Astrocyte (in vitro differentiated cells and primary cell): ENCODE results near the gene LRRC47. TPM values are rescaled to one million over a fixed set of nuclear protein-coding genes. Genes with fewer than 3 reads are reported as not detected.

ENCODE experiments used
- DNase-seq: peaks from one replicate; pipeline ENCODE4 v3.0.0-alpha.2; 2010; ENCODE audit warnings: low read depth
- FAIRE-seq: peaks from 2 replicates; lab custom pipeline; 2011; peaks lifted over from hg19 to GRCh38; lab: Jason Lieb, UNC
- H2AFZ ChIP-seq: 2 replicates; pipeline ENCODE4 v1.6.0; 2012; ENCODE audit warnings: low read depth, low read length, inconsistent platforms
- H3K27ac ChIP-seq: 2 replicates; pipeline ENCODE4 v1.5.1; 2011; ENCODE audit warnings: low read depth, low read length, inconsistent platforms
- H3K27me3 ChIP-seq: 2 replicates; pipeline ENCODE4 v1.6.0; 2011; ENCODE audit warnings: low read length, inconsistent platforms; ENCODE audit not compliant: insufficient read depth
- H3K36me3 ChIP-seq: 2 replicates; pipeline ENCODE4 v1.5.1; 2011; ENCODE audit warnings: low read length, inconsistent platforms; ENCODE audit not compliant: insufficient read depth
- H3K4me1 ChIP-seq: 2 replicates; pipeline ENCODE4 v1.5.1; 2011; ENCODE audit warnings: low read length, inconsistent platforms; ENCODE audit not compliant: insufficient read depth
- H3K4me2 ChIP-seq: 2 replicates; pipeline ENCODE4 v1.6.0; 2012; ENCODE audit warnings: low read length, inconsistent platforms
- H3K4me3 ChIP-seq: 2 replicates; pipeline ENCODE4 v1.5.1; 2011; ENCODE audit warnings: low read depth, mild to moderate bottlenecking, low read length, inconsistent platforms; ENCODE audit not compliant: insufficient read depth
- H3K79me2 ChIP-seq: 2 replicates; pipeline ENCODE4 v1.6.0; 2012; ENCODE audit warnings: mild to moderate bottlenecking, low read length, inconsistent platforms; ENCODE audit not compliant: insufficient read depth
- H3K9ac ChIP-seq: 2 replicates; pipeline ENCODE4 v1.6.0; 2012; ENCODE audit warnings: mild to moderate bottlenecking, low read length, inconsistent platforms
- H3K9me3 ChIP-seq: 2 replicates; pipeline ENCODE4 v1.5.1; 2012; ENCODE audit warnings: low read depth, mild to moderate bottlenecking, low read length, inconsistent platforms; ENCODE audit not compliant: insufficient read depth
- H4K20me1 ChIP-seq: 2 replicates; pipeline ENCODE4 v1.6.0; 2012; ENCODE audit warnings: low read length, inconsistent platforms; ENCODE audit not compliant: insufficient read depth
- H3K27ac Mint-ChIP-seq: one replicate; pipeline ENCODE4 v1.8.0; 2021; ENCODE audit warnings: mild to moderate bottlenecking, mixed read lengths; ENCODE audit not compliant: unreplicated experiment
- H3K27me3 Mint-ChIP-seq: one replicate; pipeline ENCODE4 v1.8.0; 2021; ENCODE audit warnings: low read depth, mixed read lengths; ENCODE audit not compliant: unreplicated experiment
- H3K36me3 Mint-ChIP-seq: one replicate; pipeline ENCODE4 v1.8.0; 2021; ENCODE audit warnings: low read depth, mixed read lengths; ENCODE audit not compliant: unreplicated experiment
- H3K4me1 Mint-ChIP-seq: one replicate; pipeline ENCODE4 v1.8.0; 2021; ENCODE audit warnings: low read depth, mixed read lengths; ENCODE audit not compliant: unreplicated experiment
- H3K4me3 Mint-ChIP-seq: one replicate; pipeline ENCODE4 v1.8.0; 2021; ENCODE audit warnings: mild to moderate bottlenecking, moderate library complexity, mixed read lengths; ENCODE audit not compliant: unreplicated experiment
- H3K9me3 Mint-ChIP-seq: one replicate; pipeline ENCODE4 v1.8.0; 2021; ENCODE audit warnings: mild to moderate bottlenecking, mixed read lengths; ENCODE audit not compliant: unreplicated experiment
- EZH2 ChIP-seq: IDR thresholded peaks from 2 replicates; pipeline ENCODE4 v1.6.1; 2012; ENCODE audit warnings: mild to moderate bottlenecking, low read length, inconsistent platforms; ENCODE audit not compliant: insufficient read depth
- total RNA-seq: library from RNA; stranded (reverse); gene quantifications from 2 replicates; pipeline ENCODE4 v1.2.1, GENCODE V29; 2021
- TF ChIP-seq, protein P1 (sequence below): IDR thresholded peaks from 2 replicates; pipeline ENCODE4 v1.5.1; 2011; ENCODE audit warnings: low read depth, mild to moderate bottlenecking, inconsistent platforms, low read length, moderate library complexity; ENCODE audit not compliant: insufficient read depth

The LRRC47 gene
- total RNA-seq, 1 donor from 2014 or later, result 51.5 TPM

DNA sequence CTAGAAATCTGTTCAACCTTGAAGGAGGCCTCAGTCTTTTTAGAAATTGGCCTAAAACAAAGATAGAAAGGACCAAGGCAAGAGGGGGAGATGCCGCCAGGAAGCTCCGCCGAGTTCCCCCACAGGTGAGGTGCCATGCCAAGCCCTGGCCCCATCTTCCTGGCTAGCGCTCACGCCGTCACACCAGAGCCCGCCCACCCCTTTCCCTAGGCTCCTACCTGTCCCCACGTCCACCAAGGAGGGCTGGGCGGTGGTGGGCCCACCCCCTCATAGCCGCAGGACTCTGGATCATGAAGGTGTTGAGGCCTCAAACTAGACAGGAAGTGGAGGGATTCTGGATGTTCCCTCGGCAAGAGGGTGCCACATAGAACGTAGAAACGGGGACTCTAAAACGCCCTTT, 59.6 kb downstream of the LRRC47 start:
- H3K9me3 ChIP-seq, result no peaks in the 10 kb centered on the region
- H2AFZ ChIP-seq, result no peak overlapping the region
- H3K27ac ChIP-seq, result no peak overlapping the region
- Mint-ChIP-seq H3K36me3 (peaks cover 8% of the 10 kb centered on the region), H3K9me3 (no peaks in the 10 kb centered on the region), H3K4me3 (no peak overlapping the region), H3K4me1 (no peaks in the 10 kb centered on the region), H3K27me3 (peaks cover 2% of the 10 kb centered on the region), H3K27ac (no peak overlapping the region)
- no peaks in the 10 kb centered on the region for H3K79me2 ChIP-seq
- H3K27me3 ChIP-seq, result peaks cover 2% of the 10 kb centered on the region
- DNase-seq (no peak), FAIRE-seq (no peak)
- H3K36me3 ChIP-seq, result peaks cover 7% of the 10 kb centered on the region
- H4K20me1 ChIP-seq, result peaks cover 15% of the 10 kb centered on the region
- H3K4me1 ChIP-seq, result no peaks in the 10 kb centered on the region
- no peak overlapping the region for H3K4me3 ChIP-seq
- no peak overlapping the region for H3K9ac ChIP-seq
- TF ChIP-seq, protein P1, sequence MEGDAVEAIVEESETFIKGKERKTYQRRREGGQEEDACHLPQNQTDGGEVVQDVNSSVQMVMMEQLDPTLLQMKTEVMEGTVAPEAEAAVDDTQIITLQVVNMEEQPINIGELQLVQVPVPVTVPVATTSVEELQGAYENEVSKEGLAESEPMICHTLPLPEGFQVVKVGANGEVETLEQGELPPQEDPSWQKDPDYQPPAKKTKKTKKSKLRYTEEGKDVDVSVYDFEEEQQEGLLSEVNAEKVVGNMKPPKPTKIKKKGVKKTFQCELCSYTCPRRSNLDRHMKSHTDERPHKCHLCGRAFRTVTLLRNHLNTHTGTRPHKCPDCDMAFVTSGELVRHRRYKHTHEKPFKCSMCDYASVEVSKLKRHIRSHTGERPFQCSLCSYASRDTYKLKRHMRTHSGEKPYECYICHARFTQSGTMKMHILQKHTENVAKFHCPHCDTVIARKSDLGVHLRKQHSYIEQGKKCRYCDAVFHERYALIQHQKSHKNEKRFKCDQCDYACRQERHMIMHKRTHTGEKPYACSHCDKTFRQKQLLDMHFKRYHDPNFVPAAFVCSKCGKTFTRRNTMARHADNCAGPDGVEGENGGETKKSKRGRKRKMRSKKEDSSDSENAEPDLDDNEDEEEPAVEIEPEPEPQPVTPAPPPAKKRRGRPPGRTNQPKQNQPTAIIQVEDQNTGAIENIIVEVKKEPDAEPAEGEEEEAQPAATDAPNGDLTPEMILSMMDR, result no peak
- TF ChIP-seq EZH2, result no peak
- no peak overlapping the region for H3K4me2 ChIP-seq

DNA sequence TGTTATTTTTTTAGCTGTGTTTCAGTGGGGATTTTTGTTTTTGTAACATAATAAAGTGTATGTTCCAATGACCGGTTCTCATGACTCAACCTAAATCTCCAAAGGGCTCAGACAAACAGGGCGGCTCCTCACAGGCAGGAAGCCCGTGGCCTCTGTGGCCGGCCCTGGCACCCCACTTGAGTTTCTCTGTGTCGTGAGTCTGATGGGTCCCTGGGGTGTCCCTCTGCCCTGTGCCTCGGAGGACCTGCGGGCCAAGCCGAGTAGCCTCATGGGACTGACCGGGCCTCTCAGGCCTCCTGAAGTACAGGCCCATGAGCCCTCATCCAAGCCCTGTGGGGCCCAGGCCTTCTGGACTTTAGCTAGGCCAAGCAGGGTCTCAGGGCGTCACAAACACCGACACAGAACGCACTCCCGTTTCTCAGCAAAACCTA, 60.2 kb downstream of the LRRC47 start:
- H3K36me3 ChIP-seq, result peaks cover 7% of the 10 kb centered on the region
- H3K27ac ChIP-seq, result no peak overlapping the region
- Mint-ChIP-seq H3K36me3 (peaks cover 4% of the 10 kb centered on the region), H3K4me1 (no peaks in the 10 kb centered on the region), H3K9me3 (no peaks in the 10 kb centered on the region), H3K27ac (no peak overlapping the region), H3K4me3 (no peak overlapping the region), H3K27me3 (peaks cover 2% of the 10 kb centered on the region)
- no peaks in the 10 kb centered on the region for H3K4me1 ChIP-seq
- no peak overlapping the region for H3K4me2 ChIP-seq
- no peaks in the 10 kb centered on the region for H3K9me3 ChIP-seq
- no peak overlapping the region for H3K4me3 ChIP-seq
- FAIRE-seq, result no peak
- no peak overlapping the region for H3K9ac ChIP-seq
- peaks cover 15% of the 10 kb centered on the region for H4K20me1 ChIP-seq
- no peak overlapping the region for H2AFZ ChIP-seq
- TF ChIP-seq, protein P1, result no peak
- TF ChIP-seq EZH2, result no peak
- H3K27me3 ChIP-seq, result peaks cover 6% of the 10 kb centered on the region
- H3K79me2 ChIP-seq, result no peaks in the 10 kb centered on the region
- DNase-seq, result no peak

DNA sequence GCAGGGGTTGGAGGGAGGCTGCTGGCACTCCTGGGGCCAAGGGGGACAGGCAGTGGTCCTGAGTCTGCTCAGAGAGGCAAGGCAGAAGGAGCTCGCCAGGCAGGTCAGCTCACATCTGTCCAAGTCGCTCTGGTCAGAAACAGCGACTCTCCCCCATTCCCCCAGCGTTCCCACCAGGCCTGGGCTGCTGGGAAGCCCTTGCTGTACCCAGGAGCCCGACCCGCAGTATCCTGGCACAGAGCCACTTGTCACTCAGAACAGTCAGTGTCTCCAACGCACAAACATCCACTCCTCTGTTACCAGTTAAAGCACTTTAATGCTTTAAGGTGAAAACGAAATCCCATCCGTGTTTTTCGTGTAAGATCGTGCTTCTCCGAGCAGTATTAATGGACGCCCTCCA, 60.6 kb downstream of the LRRC47 start:
- H3K9ac ChIP-seq, result no peak overlapping the region
- no peaks in the 10 kb centered on the region for H3K4me1 ChIP-seq
- no peaks in the 10 kb centered on the region for H3K79me2 ChIP-seq
- no peak overlapping the region for H3K27ac Mint-ChIP-seq
- H3K36me3 Mint-ChIP-seq, result peaks cover 4% of the 10 kb centered on the region
- peaks cover 6% of the 10 kb centered on the region for H3K27me3 ChIP-seq
- H3K27me3 Mint-ChIP-seq, result peaks cover 2% of the 10 kb centered on the region
- peaks cover 7% of the 10 kb centered on the region for H3K36me3 ChIP-seq
- no peaks in the 10 kb centered on the region for H3K9me3 Mint-ChIP-seq
- no peak for TF ChIP-seq EZH2
- TF ChIP-seq, protein P1, result no peak
- H3K4me2 ChIP-seq, result no peak overlapping the region
- DNase-seq, result no peak
- no peaks in the 10 kb centered on the region for H3K4me1 Mint-ChIP-seq
- H3K27ac ChIP-seq, result no peak overlapping the region
- no peak overlapping the region for H2AFZ ChIP-seq
- no peak overlapping the region for H3K4me3 Mint-ChIP-seq
- no peak overlapping the region for H3K4me3 ChIP-seq
- peaks cover 15% of the 10 kb centered on the region for H4K20me1 ChIP-seq
- FAIRE-seq, result no peak
- H3K9me3 ChIP-seq, result no peaks in the 10 kb centered on the region
